Measurements from ENCODE around the gene FAM136A. TPM values are rescaled to one million over a fixed set of nuclear protein-coding genes. Genes with fewer than 3 reads are reported as not detected.

Gene FAM136A
- polyA plus RNA-seq, 1 experiment: 34.1 TPM

DNA sequence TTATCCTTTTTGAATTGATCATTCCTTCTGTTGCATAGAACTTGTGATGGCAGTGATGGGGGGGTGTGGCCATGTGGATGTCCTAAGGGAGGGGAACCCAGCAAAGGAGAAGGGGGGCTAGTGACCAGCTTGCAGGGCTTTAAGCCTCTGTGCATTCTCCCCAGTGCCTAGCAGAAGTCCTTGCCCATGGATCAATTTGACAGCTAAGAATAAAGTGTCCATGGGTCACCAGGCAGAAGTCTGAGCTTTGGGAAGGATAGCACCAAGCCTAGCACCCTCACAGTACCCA, 39.6 kb upstream of the FAM136A start:
- H3K27ac ChIP-seq (ENCODE audit: low read depth, low read length): no peak overlapping the region
- H3K27me3 ChIP-seq (ENCODE audit: control insufficient read depth, insufficient read depth, low read length): peaks cover 12% of the 10 kb centered on the region
- DNase-seq (ENCODE audit: low read depth, low spot score): no peak
- POLR2A ChIA-PET: no interaction called here
- TF ChIP-seq, protein P1, sequence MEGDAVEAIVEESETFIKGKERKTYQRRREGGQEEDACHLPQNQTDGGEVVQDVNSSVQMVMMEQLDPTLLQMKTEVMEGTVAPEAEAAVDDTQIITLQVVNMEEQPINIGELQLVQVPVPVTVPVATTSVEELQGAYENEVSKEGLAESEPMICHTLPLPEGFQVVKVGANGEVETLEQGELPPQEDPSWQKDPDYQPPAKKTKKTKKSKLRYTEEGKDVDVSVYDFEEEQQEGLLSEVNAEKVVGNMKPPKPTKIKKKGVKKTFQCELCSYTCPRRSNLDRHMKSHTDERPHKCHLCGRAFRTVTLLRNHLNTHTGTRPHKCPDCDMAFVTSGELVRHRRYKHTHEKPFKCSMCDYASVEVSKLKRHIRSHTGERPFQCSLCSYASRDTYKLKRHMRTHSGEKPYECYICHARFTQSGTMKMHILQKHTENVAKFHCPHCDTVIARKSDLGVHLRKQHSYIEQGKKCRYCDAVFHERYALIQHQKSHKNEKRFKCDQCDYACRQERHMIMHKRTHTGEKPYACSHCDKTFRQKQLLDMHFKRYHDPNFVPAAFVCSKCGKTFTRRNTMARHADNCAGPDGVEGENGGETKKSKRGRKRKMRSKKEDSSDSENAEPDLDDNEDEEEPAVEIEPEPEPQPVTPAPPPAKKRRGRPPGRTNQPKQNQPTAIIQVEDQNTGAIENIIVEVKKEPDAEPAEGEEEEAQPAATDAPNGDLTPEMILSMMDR (IDR thresholded peaks at IDR 0.05; ENCODE audit: low read depth, low read length): no peak
- H3K9me3 ChIP-seq (ENCODE audit: control insufficient read depth, insufficient read depth, low read length): no peaks in the 10 kb centered on the region
- CTCF ChIA-PET: interaction anchor here (0.6 to 3.6 kb wide), 4 partner anchors 13 to 277 kb away, joined by 3 to 41 read pairs (median 12); partner anchors contain the start of genes FAM136A and TGFA
- H3K4me3 ChIP-seq (ENCODE audit: low read depth, low read length): no peak overlapping the region

DNA sequence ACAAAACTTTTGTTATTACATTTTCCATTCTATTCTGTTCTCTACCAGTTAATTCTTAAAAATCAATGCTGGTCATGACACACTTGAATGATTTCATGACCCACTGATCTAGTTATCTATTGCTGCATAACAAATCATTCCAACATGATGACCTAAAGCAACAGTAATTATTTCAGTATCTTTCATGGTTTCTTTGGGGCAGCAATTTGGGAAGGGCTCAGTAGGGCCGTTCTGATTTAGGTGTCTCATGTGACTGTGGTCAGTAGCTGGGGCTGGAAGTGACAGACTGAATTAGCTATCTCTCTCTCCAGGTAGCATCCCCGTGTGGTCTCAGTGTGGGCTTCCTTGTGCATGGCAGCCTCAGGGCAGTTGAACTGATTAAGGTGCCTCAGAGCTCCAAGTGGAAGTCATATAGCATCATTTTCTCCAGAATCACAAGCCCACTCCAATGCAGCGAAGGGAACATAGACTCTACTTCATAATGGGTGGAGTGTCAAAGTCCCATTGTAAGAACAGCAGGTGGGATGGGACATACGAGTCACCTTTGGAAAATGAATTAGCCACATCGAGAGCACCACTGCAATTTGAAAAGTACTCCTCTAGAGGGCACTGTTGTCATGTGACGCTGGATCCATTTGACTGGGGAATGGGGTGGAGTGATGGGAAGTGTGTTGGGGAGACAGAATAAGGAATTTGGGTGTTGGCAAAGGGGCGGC, 39.1 kb upstream of the FAM136A start:
- no peak for DNase-seq (ENCODE audit: low read depth, low spot score)
- POLR2A ChIA-PET: no interaction called here

DNA sequence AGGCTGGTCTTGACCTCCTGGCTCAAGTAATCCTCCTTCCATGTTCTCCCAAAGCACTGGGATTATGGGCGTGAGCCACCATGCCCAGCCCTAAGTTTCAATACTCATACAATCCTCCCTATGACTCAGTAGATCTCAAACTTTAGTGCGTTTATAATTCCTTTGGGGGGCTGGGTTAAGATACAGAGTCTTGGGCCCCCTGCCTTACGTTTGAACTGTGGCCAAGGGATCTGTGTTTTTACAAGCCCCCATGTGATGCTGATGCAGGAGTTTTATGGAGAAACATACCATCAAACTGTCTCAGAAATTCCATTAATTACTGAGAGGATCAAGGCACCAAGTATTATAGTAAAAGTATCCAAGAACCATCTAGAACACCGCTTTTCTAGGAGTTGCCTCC, 38.2 kb upstream of the FAM136A start:
- DNase-seq (ENCODE audit: low read depth, low spot score): no peak
- Histone ChIP-seq H3K27ac (ENCODE audit: low read depth, low read length) (no peak overlapping the region), H3K9me3 (ENCODE audit: control insufficient read depth, insufficient read depth, low read length) (no peaks in the 10 kb centered on the region), H3K4me3 (ENCODE audit: low read depth, low read length) (no peak overlapping the region), H3K27me3 (ENCODE audit: control insufficient read depth, insufficient read depth, low read length) (peaks cover 9% of the 10 kb centered on the region)
- TF ChIP-seq, protein P1 (IDR thresholded peaks at IDR 0.05; ENCODE audit: low read depth, low read length): no peak
- POLR2A ChIA-PET: no interaction called here
- CTCF ChIA-PET: interaction anchor here (1.1 to 3.6 kb wide), 10 partner anchors 8 to 305 kb away, joined by 3 to 41 read pairs (median 6); partner anchors contain the start of gene FAM136A

More for the DNA sequence above, 39.1 kb upstream of the FAM136A start:
- H3K9me3 ChIP-seq (ENCODE audit: control insufficient read depth, insufficient read depth, low read length): no peaks in the 10 kb centered on the region
- TF ChIP-seq, protein P1 (IDR thresholded peaks at IDR 0.05; ENCODE audit: low read depth, low read length): peak; percentile 74
- no peak overlapping the region for H3K4me3 ChIP-seq (ENCODE audit: low read depth, low read length)
- H3K27me3 ChIP-seq (ENCODE audit: control insufficient read depth, insufficient read depth, low read length): peaks cover 9% of the 10 kb centered on the region
- no peak overlapping the region for H3K27ac ChIP-seq (ENCODE audit: low read depth, low read length)
- CTCF ChIA-PET: interaction anchor here (0.6 to 3.6 kb wide), 13 partner anchors 9 to 304 kb away, joined by 3 to 41 read pairs (median 5); partner anchors contain the start of genes FAM136A and TGFA

DNA sequence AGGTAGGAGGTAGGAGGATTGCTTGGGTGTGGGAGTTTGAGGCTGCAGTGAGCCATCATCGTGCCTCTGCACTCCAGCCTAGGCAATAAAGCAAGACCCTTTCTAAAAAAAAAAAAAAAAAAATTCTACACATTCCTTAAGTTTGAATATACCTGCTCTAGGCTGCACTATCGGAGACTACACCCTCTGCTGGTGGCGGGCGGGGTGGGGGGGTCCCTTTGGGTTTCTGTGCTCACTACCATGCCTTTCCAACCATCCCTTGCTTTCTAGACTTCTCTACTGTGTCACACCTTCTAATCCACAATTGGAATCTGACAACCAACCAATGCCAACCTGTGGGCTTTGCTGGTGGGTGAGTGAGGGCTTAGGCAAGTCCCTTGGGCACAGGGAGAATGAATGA, 34.7 kb upstream of the FAM136A start:
- no peak for DNase-seq (ENCODE audit: low read depth, low spot score)
- ChIA-PET CTCF (no interaction called here), POLR2A (no interaction called here)
- TF ChIP-seq, protein P1 (IDR thresholded peaks at IDR 0.05; ENCODE audit: low read depth, low read length): no peak
- no peak overlapping the region for H3K4me3 ChIP-seq (ENCODE audit: low read depth, low read length)
- peaks cover 8% of the 10 kb centered on the region for H3K27me3 ChIP-seq (ENCODE audit: control insufficient read depth, insufficient read depth, low read length)
- H3K9me3 ChIP-seq (ENCODE audit: control insufficient read depth, insufficient read depth, low read length): no peaks in the 10 kb centered on the region
- no peak overlapping the region for H3K27ac ChIP-seq (ENCODE audit: low read depth, low read length)

DNA sequence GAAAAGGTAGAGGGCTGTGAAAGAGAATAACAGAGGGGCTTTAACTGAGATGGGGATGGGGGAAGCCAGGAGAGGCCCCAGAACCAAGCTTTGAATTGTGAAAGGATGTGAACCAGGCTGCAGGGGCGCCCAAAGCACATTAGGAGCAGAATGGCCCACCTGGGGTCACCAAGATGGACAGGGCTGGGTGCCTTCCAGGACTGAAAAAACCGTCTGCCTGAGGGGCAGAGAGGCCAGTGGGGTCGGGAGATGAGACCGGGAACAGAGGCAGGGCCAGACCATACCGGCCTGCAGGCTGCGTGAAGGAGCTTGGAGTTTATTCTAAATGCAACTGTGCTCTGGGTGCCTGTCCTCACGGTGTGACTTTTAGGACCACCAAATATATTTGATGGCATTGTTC, 29.1 kb upstream of the FAM136A start:
- ChIA-PET POLR2A (no interaction called here), CTCF (interaction anchor here (1.0 to 1.2 kb wide), 2 partner anchors 9 to 27 kb away, joined by 3 to 5 read pairs; no protein-coding TSS in a partner anchor)
- TF ChIP-seq, protein P1 (IDR thresholded peaks at IDR 0.05; ENCODE audit: low read depth, low read length): no peak
- Histone ChIP-seq H3K9me3 (ENCODE audit: control insufficient read depth, insufficient read depth, low read length) (no peaks in the 10 kb centered on the region), H3K27me3 (ENCODE audit: control insufficient read depth, insufficient read depth, low read length) (peaks cover 13% of the 10 kb centered on the region), H3K27ac (ENCODE audit: low read depth, low read length) (no peak overlapping the region), H3K4me3 (ENCODE audit: low read depth, low read length) (no peak overlapping the region)
- no peak for DNase-seq (ENCODE audit: low read depth, low spot score)
